ENCODE results near the gene MAP2.

The MAP2 gene

DNA sequence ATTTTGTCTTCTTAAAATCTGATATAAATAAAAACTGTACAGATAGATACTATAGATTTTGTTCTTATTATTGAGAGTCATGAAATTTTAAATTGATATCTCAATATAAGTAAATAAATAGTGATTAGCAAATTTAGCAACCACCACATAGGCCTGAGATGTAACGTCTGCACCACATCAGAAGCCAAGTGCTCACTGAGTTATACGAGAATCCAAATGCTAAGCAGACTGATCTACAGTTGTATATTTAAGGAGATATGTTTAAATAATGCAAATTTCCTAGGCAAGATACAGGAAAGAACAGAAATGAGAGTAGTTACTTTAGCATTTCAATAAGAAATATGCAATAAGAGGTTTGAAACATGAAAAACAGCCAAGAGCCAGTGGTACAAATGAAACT, 262.6 kb downstream of the MAP2 start:
- no peak for DNase-seq (ENCODE audit: low spot score)
- Histone ChIP-seq H3K4me3 (no peak overlapping the region), H3K27ac (no peak overlapping the region)
- TF ChIP-seq, protein P1, sequence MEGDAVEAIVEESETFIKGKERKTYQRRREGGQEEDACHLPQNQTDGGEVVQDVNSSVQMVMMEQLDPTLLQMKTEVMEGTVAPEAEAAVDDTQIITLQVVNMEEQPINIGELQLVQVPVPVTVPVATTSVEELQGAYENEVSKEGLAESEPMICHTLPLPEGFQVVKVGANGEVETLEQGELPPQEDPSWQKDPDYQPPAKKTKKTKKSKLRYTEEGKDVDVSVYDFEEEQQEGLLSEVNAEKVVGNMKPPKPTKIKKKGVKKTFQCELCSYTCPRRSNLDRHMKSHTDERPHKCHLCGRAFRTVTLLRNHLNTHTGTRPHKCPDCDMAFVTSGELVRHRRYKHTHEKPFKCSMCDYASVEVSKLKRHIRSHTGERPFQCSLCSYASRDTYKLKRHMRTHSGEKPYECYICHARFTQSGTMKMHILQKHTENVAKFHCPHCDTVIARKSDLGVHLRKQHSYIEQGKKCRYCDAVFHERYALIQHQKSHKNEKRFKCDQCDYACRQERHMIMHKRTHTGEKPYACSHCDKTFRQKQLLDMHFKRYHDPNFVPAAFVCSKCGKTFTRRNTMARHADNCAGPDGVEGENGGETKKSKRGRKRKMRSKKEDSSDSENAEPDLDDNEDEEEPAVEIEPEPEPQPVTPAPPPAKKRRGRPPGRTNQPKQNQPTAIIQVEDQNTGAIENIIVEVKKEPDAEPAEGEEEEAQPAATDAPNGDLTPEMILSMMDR (IDR thresholded peaks at IDR 0.05) = no peak

DNA sequence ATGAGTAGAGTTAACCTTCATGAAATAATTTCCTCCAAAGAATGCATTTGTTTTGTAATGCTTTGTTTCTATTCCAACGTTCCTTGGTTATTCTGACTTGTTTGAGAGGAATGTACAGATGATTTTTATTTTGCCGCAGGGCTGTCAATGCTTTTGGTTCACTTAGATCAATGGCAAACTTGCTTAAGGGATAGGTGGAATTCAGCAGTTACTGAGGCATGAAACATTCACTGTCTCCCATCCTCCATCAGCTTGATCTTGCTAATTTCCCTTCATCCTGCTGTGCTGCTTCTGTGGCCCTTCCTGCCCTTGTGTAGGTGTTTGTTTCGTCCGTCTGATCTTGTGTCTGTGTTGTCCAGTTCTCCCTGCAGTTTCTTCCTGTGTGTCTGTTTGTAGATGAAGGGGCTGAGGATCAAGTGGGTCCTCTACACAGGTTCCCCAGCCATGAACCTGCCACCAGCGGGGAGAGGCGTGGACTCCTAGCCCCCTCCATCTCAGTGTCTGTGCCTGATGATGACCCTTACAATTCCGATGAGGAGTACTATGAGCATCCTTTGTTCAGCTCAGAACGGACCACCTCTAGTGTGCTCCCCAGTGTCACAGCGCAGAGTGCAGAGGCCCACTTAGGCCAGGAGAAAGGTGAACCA, 263.6 kb downstream of the MAP2 start:
- no peak overlapping the region for H3K27ac ChIP-seq
- TF ChIP-seq, protein P1 (IDR thresholded peaks at IDR 0.05) = no peak
- DNase-seq (ENCODE audit: low spot score) = no peak
- no peak overlapping the region for H3K4me3 ChIP-seq

DNA sequence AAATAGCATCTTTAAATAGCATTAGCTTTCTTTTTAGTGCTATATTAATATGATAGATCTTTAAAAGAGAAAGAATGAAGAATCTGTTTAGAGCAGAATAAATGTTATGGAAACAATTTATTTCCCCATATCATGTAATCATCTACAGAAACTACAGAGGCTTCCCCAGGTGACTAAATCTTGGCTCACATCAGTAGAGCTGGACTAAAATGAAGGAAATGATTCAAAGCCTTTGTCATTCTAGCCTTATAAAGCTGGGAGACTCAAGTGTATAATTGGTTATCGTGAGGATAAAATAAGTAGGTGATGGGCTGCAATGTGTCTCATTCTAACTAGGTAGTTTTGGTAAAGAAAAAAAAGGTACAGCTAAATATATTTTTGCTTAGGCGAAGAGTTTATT, 264.5 kb downstream of the MAP2 start:
- TF ChIP-seq, protein P1 (IDR thresholded peaks at IDR 0.05) = no peak

DNA sequence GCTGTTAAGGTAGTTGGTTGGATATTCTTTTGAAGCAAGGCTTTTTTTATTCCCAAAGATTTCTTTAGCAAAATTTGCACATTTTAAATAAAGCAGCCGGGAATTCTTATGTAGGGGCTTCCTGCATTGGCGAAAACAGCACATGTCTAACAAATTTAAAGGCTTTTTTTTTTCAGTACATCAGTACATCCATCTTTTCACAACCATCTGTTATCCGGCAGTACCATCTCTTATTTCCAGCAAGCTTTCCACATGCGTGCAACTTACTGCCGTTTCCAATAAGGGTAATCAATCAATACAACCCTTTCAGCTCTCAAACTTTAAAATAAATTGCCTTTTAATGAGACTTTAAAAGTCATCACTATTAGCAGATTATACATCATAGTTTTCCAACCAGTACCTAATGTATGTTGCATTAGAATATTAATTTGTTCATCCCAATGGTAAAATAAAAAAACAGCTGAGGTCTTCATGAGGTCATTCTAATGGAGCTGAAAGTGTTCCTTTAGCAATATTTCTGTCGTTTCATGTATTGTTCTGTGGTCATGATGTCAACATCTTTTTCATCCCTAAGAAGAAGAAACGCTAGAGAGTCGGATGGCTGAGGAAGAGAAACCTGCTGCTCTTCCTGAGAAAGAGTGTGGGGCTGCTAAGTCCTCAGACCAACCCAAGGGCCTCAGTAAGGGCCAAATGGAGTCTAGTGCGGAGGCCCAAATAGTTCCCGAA, 266.3 kb downstream of the MAP2 start:
- H3K4me3 ChIP-seq = no peak overlapping the region
- DNase-seq (ENCODE audit: low spot score) = no peak
- TF ChIP-seq, protein P1 (IDR thresholded peaks at IDR 0.05) = no peak
- H3K27ac ChIP-seq = no peak overlapping the region

More for the DNA sequence above, 264.5 kb downstream of the MAP2 start:
- Histone ChIP-seq H3K4me3 (no peak overlapping the region), H3K27ac (no peak overlapping the region)
- DNase-seq (ENCODE audit: low spot score) = no peak

DNA sequence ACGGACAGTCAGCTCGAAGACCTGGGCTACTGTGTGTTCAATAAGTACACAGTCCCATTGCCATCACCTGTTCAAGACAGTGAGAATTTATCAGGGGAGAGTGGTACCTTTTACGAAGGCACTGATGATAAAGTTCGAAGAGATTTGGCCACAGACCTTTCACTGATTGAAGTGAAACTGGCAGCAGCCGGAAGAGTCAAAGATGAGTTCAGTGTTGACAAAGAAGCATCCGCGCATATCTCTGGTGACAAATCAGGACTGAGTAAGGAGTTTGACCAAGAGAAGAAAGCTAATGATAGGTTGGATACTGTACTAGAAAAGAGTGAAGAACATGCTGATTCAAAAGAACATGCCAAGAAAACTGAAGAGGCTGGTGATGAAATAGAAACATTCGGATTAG, 270.9 kb downstream of the MAP2 start:
- H3K27ac ChIP-seq = no peak overlapping the region
- TF ChIP-seq, protein P1 (IDR thresholded peaks at IDR 0.05) = no peak
- DNase-seq (ENCODE audit: low spot score) = no peak
- no peak overlapping the region for H3K4me3 ChIP-seq

DNA sequence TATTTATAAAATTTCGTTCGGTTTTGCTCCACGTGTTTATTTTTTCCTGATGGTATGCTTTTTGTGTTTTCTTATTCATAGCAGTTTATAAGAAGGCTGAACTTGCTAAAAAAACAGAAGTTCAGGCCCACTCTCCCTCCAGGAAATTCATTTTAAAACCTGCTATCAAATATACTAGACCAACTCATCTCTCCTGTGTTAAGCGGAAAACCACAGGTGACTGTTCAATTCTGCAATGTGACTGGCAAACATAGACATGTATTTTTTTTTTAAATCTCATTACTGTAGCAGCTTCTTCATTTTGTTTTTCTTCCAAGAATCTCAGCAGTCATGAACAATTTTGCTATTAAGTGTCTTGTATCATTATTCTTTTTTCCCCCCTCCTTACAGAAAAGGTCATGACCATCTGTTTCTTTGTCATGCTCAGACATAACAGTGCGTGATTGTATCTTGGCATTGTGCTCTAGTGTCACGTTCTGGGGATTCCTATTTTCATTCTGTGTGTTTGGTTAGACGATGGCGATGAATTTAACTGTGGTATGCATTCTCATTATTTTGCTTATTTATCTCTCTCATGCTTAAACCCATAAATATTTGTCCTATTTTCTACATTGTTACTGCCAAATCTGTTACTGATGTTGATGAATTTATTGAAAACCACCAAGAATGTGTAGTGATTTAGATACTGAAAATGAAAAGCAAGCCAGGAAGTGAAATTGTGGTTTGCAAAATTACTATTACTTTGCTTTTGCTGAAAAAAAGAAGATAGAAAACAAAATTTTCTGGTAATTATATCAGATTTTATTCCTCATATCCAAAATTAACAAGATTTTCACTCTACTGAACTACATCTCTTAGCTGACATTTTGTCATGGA, 273.2 kb downstream of the MAP2 start:
- no peak overlapping the region for H3K27ac ChIP-seq
- DNase-seq (ENCODE audit: low spot score) = no peak

More for the DNA sequence above, 273.2 kb downstream of the MAP2 start:
- TF ChIP-seq, protein P1 (IDR thresholded peaks at IDR 0.05) = no peak
- H3K4me3 ChIP-seq = no peak overlapping the region

Measured in coronary artery (tissue), 2 donors.